ENCODE measurements around the gene GINS2. TPM values are rescaled to one million over a fixed set of nuclear protein-coding genes. Genes with fewer than 3 reads are reported as not detected.

Gene GINS2
- polyA plus RNA-seq (2013, experiment 1 of 2; ENCODE audit: insufficient read length) = 19.3 TPM
- 2.0 TPM for polyA plus RNA-seq (2013, experiment 2 of 2; ENCODE audit: insufficient read length)

DNA sequence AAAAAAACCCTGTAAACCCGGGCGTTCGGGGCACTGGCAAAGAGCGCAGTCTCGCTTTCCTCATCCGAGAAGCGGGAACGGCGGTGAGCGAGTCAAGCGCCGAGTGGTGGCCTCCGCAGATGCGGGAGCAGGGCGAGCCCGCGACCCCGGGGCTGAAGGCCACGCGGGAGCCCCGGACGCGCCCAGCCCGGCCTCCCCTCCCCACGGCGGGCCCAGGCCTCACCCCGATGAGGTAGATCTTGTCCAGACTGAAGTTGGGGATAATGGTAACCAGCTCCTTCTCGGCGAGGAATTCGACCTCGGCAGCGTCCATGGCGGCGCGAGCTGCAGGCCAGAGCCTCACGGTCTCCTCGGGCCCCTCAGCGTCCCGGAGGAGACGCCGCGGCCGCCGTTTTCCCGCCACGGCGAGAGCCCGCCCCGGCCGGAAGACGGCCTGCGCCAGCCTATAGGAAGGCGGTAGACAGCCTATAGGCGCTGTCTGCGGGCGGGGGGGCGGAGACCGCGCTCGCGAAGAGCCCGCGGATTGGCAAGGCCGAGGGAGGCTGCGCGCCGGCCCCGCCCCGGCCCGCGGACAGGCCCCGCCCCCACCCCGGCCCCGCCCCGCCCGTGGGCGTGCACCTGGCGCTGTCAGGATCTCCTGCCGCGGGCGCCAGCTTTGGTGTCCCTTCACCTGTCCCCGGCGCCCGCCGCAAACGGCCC, at the start of gene GINS2:
Gene GINS2, minus strand, starts transcription at position 369 of the 699 bp plus-strand sequence. Its CDS starts 56 bp downstream, at position 313.
- peak; percentile 91 for DNase-seq

DNA sequence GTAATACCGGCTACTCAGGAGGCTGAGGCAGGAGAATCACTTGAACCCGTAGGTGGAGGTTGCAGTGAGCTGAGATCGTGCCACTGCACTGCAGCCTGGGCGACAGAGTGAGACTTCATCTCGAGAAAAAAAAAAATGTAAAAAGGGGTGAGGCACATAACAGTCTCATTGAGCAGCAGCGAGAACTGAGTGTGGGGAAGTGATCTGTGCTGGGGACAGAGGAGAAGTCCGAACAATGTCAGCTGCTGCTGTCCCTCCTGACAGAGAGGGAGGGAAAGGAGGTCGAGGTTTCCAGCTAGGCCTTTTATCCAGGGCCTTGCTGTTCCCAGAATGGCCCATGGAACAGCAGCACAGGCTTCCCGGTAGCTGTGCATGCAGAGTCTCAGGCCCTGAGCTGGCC, 48.2 kb upstream of the GINS2 start:
- no peak for DNase-seq

- DNase-seq = no peak
Measured at GRCh38 chr16:85735946-85736345, 47.2 kb upstream of the GINS2 start.

DNA sequence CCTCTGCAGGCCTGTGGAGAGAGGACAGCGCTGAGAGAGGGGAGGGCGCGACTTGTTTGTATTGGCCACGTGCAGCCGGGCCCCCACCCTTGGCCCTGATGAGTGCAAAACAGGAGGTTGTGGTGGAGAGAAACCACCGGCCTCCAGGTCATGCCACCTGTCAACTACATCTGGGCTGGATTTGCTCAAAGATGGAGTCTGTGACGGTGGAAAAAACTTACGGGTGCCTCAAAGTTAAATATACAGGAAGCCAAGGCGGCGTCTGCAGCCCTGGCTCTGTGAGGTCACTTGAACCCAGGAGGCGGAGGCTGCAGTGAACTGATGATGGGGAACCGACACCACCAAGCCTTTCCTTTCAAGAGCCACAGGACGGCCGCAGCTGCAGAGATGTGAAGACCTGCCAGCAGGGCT, 46.5 kb upstream of the GINS2 start:
- DNase-seq = no peak

DNA sequence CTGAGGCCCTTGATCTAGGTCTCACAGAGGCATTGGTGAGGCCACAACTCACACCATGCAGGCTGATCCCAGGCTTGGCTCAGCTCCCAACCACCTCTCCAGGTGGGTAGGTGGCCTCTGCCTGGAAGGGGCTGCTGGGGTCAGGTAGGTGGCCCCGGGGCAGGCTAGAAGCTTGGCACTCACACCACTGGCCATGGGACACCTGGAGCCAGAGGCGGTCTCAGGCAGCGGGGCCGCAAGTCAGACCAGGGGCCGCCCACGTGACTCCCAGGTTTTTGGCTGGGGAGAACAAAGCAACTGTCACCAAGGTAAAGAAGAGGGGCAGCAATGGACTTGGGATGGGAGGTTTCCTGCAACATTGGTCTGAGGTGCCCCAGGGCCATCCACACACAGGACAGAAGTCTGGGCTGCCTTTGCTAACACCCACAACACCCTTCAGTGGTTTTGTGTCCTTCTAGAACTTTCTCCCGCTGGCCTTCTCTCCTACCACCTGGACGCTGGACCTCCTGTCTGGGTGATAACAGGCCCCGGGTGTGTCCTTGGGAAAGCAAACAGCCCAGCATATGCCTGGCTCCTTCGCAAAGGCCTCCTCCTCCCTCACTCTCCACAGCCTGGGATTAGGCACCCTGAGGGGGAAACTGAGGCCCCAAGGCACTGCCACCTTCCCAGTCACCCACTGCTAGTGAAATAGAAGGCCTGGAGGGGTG, 45.7 kb upstream of the GINS2 start:
- DNase-seq = no peak

GRCh38 chr16:85733839-85734170, 45.1 kb upstream of the GINS2 start:
- peak; percentile 38 for DNase-seq

DNA sequence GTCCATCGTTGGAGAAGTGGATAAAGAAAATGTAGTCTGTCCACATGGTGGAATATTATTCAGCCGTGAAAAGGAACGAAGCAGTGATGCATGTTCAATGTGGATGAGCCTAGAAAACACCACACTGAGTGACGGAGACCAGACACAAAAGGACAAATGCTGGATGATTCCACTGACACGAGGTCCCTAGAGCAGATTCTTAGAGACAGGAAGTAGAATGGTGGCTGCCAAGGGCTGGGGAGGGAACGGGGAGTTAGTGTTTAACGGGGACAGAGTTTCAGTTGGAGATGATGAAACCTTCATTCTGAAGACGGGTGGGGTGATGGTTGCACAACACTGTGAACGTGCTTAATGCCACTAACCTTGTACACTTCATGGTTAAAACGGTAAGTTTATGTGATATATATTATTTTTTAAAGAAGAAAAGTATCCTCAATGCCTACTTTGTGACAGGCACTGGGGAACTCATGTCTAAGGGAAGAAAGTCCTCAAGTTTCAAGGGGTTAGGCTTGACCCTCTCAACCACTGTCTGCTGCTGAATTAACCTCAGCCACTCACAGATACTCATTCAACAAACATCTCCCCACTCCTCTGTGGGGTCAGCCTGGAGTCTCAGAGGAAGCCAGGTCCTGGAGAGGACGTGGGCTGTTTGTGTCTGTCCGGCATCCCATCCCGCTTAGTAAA, 44.5 kb upstream of the GINS2 start:
- no peak for DNase-seq

DNA sequence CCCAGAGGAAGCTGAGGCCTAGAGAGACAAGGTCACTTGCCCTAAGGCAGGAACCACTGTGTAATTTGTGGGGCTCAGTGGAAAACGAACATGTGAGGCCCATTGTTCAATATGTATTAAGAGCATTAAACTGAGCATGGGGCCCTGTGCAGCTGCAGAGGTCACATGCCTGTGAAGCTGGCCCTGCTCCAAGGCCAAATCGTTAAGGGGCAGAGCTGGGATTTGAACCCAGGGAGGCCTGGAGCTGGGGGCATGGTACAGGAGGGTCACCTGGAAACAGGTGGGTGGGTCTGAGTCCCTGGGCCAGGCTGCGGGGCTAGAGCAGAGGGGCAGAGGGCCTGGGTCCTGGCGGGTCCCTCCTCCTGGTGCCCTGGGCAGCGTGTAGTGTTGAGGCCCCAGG, 42.4 kb upstream of the GINS2 start:
- no peak for DNase-seq

GRCh38 chr16:85730186-85730465, 41.4 kb upstream of the GINS2 start:
- no peak for DNase-seq

DNA sequence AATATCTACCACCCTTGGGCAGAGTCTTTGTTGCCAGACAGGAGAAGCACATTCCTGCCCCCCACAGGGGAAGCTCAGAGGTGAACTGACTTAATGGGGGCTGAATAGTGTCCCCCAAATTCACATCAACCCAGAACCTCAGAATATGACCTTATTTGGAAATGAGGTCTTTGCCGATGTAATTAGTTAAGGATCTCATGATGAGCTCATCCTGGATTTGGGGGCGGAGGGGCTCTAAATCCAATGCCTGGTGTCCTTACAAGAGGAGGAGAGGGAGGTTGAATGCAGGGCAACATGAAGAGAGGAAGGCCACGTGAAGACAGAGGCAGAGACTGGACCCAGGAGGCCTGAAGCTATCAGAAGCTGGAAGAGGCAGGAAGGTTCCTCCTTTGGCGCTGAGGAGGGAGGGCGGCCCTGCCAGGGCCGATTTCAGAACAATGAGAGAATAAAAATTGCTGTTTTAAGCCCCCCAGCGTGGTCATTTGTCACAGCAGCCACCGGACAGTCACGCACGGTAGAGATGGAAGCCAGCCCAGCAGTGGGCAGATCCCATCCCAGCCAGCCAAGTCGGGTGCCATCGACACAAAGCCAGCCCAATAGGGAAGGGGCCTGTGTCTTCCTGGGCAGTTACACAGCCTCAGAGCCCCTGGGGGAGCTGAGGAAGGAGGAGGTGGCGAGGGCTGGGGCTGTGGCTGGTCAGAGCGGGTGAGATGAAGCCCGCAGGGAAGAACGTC, 40.9 kb upstream of the GINS2 start:
- DNase-seq = peak; percentile 38

GRCh38 chr16:85728879-85729278, 40.1 kb upstream of the GINS2 start:
- DNase-seq = no peak

DNA sequence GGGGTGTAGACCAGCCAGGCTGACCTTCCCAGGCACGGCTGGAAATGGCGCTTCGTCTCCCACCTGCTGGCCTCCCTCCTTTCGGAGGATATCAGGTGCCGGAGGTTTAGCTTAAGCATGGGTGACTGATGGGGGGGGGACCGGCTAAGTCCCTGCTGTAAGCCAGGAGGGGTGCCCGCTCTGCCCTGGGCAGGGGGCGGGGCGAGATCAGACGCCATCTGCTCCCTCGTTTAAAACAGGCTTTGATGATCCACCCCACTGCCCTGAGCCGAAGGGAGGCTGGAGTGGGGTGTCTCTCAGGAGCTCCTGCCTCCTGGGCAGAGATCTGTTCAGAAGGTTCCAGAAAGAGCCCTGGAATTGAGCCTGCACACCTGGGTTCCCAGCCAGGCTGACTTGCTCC, 36.2 kb upstream of the GINS2 start:
- no peak for DNase-seq

DNA sequence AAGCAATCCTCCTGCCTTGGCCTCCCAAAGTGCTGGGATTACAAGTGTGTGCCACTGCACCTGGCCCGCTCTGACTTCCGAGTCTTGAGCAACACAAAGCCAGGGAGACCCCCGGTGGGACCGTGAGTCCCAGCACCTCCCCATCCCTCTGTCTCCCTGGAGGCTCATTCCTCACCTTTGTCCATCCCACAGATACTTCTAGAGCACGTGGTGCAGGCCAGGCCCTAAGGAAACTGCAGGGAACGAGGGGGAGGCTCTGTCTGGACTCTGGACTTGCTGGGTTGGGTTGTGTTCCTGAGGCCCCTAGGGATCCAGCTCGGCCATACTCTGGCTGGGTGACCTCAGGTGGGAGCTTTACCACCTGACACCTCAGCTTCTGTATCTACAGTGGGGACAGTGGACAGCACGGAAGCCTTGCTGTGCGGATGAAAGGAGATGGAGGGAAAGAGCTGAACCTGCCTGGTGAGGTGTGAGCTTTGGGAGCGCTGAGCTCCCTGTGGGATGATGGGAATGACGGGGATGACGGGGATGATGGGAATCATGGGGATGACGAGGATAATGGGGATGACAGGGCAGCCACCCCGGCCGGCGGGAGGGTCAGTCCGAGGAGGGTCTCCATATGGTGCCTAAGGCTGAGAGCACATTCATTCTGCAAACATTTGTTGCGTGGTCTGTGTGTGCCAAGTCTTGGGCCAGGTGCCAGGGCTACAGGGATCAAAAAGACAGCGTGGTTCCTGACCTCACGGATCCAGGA, 35.5 kb upstream of the GINS2 start:
- DNase-seq = no peak

DNA sequence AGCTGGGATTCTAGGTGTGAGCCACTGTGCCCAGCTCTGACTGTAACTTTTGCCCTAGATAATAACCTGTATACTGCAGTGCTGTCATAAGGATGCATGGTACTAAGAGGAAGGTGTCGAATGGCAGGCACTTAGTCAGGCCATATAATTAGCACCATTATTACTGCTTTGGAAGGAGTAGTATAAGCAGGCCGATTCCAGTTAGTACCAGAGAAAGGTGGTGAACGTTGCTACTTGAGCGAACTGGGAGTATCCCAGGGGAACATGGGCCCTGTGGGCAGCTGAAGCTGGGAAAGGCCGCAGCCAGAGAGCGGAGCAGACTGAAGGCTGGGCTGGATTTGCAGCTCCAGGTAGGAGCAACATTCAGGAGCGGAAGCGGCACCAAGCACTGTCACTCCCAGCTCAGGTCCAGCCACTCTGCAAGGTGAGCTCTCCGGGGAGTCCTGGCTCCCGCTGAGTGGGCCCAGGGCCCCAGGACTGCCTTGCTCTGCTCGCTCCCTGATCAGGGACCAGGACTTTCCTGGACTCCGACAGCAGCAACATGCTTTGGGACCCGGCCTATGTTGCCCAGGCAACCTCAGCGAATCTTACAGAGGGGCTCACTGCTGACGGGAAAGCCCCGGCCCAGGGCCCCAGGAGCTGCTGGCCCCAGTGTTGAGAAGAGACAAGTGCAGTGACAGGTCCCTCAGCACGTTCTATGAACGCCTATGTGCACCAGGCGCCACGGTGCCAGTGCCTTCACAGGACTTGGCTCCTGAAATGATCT, 33.6 kb upstream of the GINS2 start:
- no peak for DNase-seq

DNA sequence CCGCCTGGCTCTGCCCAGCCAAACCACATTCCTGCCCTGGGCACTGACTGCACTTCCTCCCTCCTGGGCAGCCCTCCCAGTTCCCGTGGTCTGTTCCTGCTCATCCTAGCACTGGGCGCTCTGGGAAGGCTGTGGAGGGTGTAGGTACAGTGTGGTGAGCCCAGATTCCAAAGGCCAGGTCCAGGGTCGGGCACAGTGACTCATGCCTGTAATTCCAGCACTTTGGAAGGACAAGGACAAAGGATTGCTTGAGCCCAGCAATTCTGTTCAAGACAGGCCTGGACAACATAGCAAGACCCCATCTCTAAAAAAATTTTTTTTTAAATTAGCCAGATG, 31.5 kb upstream of the GINS2 start:
- DNase-seq = no peak

DNA sequence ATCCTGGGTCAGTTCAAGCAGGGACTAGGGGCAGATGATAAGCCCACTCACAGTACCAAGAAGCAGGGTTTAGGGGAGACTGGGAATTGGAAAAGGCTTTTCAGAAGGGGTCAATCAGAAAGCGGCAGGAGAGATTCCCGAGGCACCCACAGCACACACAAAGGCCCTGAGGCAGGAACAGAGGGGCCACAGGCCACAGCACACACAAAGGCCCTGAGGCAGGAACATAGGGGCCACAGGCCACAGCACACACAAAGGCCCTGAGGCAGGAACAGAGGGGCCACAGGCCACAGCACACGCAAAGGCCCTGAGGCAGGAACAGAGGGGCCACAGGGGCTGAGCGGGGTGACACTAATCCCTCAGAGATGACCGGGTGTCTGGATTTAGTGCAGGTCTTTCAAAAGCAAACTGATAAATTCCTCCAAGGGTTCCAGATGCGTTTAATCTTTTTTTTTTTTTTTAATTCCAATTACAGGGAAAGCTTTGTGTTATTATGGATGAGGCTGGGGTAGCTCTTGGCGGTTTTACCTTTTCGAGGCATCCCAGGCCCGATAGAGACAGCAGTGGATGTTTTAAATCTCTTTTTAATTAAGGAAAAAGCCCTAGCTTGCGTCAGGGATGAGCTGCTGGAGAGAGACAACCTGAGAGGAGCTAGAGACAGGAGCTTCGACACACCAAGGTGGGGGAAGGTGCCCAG, 31.0 kb upstream of the GINS2 start:
- no peak for DNase-seq

GRCh38 chr16:85718682-85719081, 29.9 kb upstream of the GINS2 start:
- DNase-seq = no peak

DNA sequence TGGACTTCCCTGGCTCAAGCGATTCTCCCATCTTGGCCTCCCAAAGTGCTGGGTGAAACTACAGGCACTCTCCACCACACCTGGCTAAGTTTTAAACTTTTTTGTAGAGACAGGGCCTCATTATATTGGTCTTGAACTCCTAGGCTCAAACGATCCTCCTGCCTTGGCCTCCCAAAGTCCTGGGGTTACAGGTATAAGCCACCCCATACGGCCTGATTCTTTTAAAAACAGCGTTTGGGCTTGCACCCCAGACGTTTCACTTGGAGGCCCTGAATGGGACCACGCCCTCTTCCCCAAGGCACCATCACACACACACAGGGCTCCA, 29.4 kb upstream of the GINS2 start:
- no peak for DNase-seq

DNA sequence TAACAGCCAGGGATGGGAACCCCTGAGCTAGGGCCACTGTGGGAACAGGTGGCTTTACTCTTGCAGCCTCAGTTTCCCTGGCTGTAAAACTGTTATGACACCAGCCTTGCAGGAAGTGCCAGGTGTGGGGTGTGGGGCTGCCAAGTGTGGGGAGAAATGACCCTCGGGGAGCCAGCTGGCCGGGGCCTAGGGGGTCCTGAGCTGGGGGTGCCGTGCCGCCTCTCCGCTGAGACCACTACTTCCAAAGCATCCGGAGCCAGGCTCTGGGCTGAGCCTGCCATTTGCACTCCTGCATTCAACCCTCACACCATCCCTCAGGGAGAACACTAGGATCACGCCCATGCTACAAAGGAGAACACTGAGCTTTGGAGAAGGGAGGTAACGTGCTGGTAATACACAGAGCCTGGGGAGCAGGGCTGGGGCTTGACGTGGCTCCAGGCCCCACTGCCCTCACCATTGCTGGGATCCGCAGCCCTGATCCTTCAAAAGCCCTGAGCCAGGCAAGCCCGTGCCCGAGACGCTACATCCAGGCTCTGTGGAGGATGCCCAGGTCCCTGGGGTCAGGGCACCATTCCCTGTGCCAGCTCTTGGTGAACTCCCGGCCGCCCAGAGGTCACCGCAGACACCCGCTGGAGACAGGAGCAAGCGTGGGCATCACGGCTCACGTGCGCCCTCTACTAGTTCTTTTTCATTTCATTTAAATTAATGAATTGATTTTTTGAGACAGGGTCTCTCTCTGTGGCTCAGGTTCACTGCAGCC, 28.8 kb upstream of the GINS2 start:
- peak; percentile 52 for DNase-seq

DNA sequence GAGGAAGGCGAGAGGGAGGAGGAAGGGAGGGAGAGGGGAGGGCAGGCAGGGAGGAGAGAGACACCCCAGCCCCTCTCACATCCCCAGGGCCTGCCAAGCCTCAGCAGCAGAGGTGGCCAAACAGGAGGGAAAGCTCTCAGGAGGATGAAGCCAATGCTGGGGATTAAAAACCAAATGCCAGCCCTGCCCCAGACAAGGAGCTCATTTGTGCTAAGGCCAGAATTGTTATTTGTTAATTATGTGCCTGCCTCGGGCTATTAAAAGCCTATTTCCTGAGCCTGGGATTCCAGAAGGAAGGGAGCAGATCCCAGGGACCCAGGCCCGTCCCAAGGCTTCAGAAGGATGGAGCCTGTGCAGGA, 27.9 kb upstream of the GINS2 start:
- no peak for DNase-seq

Data from fibroblast of skin of back (primary cell).